Measurements from ENCODE around the gene ATG2A. TPM values are rescaled to one million over a fixed set of nuclear protein-coding genes. Genes with fewer than 3 reads are reported as not detected.

The ATG2A gene
- total and polyA plus RNA-seq, 2 of the 8 experiments (the other 6 are each of a cell fraction or from before 2014, with no cell fraction given), result 12.1 to 22.1 TPM

DNA sequence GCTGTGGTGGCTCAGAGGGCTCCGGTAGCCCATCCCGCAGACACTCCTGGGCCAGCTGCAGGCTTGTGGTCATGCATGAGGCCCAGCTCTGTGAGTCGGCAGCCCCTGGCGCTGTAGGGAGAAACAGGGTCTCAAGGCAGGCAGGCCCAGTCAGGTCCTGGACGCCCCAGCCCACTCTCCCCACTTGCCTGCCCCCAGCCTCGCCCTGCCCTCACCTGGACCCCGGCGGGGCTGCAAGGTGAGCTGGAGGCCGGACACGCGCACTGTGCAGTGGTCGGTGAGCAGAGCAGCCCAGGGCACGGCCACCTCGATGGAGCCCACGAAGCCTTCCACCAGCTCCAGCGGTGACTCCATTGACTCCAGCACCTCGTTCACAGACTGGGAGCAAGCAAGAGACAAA is 2.9 kb downstream of the ATG2A start (continued):
- TF ChIP-seq CTCF (IDR thresholded peaks at IDR 0.05; ENCODE audit: control extremely low read depth in 1 of 3, insufficient read depth in 1 of 3, low read depth in 1 of 3, low read length in 3 of 3), result no peak
